Duodenal mucosa (tissue), 2 donors: Measurements from ENCODE around the gene RCSD1.
A peak's percentile ranks its signal among the peaks of the same experiment; 100 is the strongest.

Source experiments
- H3K27ac ChIP-seq: one replicate; pipeline ENCODE4 v1.7.0; 2013; ENCODE audit warnings: low read depth, low read length
- H3K27me3 ChIP-seq, 2 donors: one replicate each; pipeline ENCODE4 v1.7.0; 2013; ENCODE audit warnings: low read length in 2 of 2, control low read depth in 1 of 2; ENCODE audit not compliant: insufficient read depth in 2 of 2, control insufficient read depth in 1 of 2
- H3K36me3 ChIP-seq, 2 donors: one replicate each; pipeline ENCODE4 v1.7.0; 2013; ENCODE audit warnings: low read length in 2 of 2, control low read depth in 1 of 2; ENCODE audit not compliant: insufficient read depth in 2 of 2, control insufficient read depth in 1 of 2
- H3K4me1 ChIP-seq, 2 donors: one replicate each; pipeline ENCODE4 v1.7.0; 2013; ENCODE audit warnings: low read length in 2 of 2, control low read depth in 1 of 2; ENCODE audit not compliant: insufficient read depth in 2 of 2, control insufficient read depth in 1 of 2
- H3K4me3 ChIP-seq, 2 donors: one replicate each; pipeline ENCODE4 v1.7.0; 2013; ENCODE audit warnings: low read length in 2 of 2, low read depth in 1 of 2
- H3K9ac ChIP-seq, 2 donors: one replicate each; pipeline ENCODE4 v1.7.0; 2013; ENCODE audit warnings: low read length in 2 of 2, low read depth in 1 of 2
- H3K9me3 ChIP-seq, 2 donors: one replicate each; pipeline ENCODE4 v1.7.0; 2013; ENCODE audit warnings: low read length in 2 of 2, control low read depth in 1 of 2; ENCODE audit not compliant: control insufficient read depth in 1 of 2

RCSD1 gene

GRCh38 chr1:167675440-167675839 lies 45.4 kb downstream of the RCSD1 start:
- Histone ChIP-seq H3K9ac (no peak overlapping the region), H3K4me1 (peaks cover 4 to 5% of the 10 kb centered on the region in 2 donors), H3K4me3 (no peak overlapping the region), H3K9me3 (no peaks in the 10 kb centered on the region), H3K36me3 (peaks cover 0 to 11% of the 10 kb centered on the region in 2 donors), H3K27ac (no peak overlapping the region), H3K27me3 (no peaks in the 10 kb centered on the region)

GRCh38 chr1:167676205-167676915 lies 46.3 kb downstream of the RCSD1 start:
- no peaks in the 10 kb centered on the region for H3K27me3 ChIP-seq
- H3K9me3 ChIP-seq = no peaks in the 10 kb centered on the region
- H3K36me3 ChIP-seq = peaks cover 0 to 16% of the 10 kb centered on the region in 2 donors
- H3K9ac ChIP-seq = no peak overlapping the region
- no peak overlapping the region for H3K4me3 ChIP-seq
- H3K27ac ChIP-seq = no peak overlapping the region
- peaks cover 12 to 13% of the 10 kb centered on the region in 2 donors for H3K4me1 ChIP-seq

DNA sequence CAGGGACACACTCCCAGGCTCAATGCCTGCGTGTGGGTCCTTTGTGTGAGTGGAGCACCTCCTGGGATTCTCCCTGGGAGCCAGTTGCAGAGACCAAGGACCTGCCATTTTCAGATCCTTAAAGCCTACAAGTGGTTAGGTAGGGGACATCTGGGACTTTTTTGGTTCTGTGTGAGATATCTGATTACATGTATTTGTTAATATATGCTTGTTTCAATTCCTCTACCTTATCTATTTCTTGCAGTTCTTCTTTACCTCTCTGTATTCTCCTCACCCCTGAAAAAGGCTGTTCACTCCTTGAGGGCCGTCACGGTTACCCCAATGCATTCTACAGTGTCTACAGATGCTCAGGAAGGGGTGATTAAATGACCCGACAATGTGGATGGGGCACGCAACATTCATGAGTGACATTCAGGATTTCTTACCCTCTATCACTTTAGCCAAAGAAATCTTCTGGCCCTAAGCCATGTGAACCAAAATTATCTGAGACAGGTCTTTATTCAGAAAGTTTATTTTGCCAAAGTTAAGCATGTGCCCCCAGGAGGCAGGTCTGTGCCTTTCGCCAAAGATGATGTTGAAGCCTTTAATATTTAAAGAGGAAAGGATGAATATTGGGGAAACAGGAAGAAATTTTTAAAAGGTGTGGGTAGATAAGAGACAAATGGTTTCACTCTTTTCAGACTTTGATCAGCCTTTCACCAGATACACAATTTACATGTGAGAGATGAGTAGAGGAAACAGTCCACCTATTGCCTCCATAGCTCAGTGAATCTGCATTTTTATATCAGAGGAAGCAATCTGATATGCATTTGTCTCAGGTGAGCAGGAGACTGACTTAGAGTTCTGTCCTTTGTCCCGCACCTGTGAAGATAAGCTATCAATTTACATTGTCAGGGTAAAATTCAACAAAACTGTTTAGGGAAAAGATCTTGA lies 47.1 kb downstream of the RCSD1 start:
- Histone ChIP-seq H3K27me3 (no peaks in the 10 kb centered on the region), H3K9ac (no peak overlapping the region), H3K36me3 (peaks cover 0 to 16% of the 10 kb centered on the region in 2 donors), H3K4me1 (peaks cover 12 to 17% of the 10 kb centered on the region in 2 donors), H3K4me3 (no peak overlapping the region), H3K9me3 (no peaks in the 10 kb centered on the region), H3K27ac (no peak overlapping the region)

GRCh38 chr1:167678422-167678821 lies 48.4 kb downstream of the RCSD1 start:
- Histone ChIP-seq H3K9ac (no peak overlapping the region), H3K27ac (no peak overlapping the region), H3K36me3 (peaks cover 0 to 14% of the 10 kb centered on the region in 2 donors), H3K4me3 (no peak overlapping the region), H3K9me3 (no peaks in the 10 kb centered on the region), H3K27me3 (no peaks in the 10 kb centered on the region), H3K4me1 (peaks cover 14 to 17% of the 10 kb centered on the region in 2 donors)

DNA sequence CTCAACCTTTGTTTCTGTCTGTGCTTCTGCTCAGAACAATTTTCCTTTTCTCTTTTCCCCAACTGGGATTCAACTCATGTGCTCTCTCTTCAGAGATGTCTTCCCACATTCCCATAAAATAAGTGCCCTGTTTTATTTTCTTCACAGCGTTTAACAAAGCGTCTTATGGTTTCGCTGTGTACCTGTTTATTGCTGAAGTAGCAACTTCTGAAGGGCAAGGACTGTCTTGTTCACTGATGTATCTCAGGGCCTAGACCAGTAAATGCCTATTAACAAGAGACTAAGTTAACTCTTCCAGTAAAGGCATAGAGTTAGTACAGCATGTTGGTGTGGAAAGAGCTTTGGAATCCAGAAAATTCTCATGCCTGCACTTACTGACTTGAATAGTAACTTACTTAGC lies 48.8 kb downstream of the RCSD1 start:
- H3K27ac ChIP-seq = no peak overlapping the region
- H3K4me1 ChIP-seq = peaks cover 16 to 17% of the 10 kb centered on the region in 2 donors
- H3K36me3 ChIP-seq = peaks cover 0 to 10% of the 10 kb centered on the region in 2 donors
- no peak overlapping the region for H3K9ac ChIP-seq
- H3K9me3 ChIP-seq = no peaks in the 10 kb centered on the region
- no peak overlapping the region for H3K4me3 ChIP-seq
- no peaks in the 10 kb centered on the region for H3K27me3 ChIP-seq

- Histone ChIP-seq H3K4me1 (peaks cover 16 to 17% of the 10 kb centered on the region in 2 donors), H3K36me3 (peaks cover 0 to 11% of the 10 kb centered on the region in 2 donors)
These were observed 49.7 kb downstream of the RCSD1 start for GRCh38 chr1:167679714-167680113.

DNA sequence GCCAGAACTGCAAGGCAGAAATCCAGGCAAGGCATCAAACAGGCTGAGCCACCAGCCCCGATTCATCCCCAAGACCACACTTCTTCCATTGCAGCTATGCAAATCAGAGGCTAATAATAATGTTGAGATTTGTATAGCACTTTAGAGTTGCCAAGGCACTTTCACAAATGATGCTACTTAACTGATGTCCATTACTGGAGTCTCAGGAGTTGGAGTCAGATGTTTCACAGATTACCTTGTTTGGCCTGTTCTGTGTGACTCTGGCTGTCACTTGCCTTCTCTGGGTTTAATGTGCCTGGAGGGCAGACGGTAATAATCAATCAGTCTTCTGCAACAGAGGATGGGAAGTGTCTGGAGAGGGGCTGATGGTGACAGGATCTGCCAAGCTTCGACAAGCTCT lies 51.0 kb downstream of the RCSD1 start:
- peaks cover 0 to 16% of the 10 kb centered on the region in 2 donors for H3K36me3 ChIP-seq
- peaks cover 16 to 17% of the 10 kb centered on the region in 2 donors for H3K4me1 ChIP-seq
- H3K9ac ChIP-seq = peak overlapping the region in 1 of 2 donors; percentile 25
- H3K9me3 ChIP-seq = no peaks in the 10 kb centered on the region
- no peak overlapping the region for H3K4me3 ChIP-seq
- H3K27me3 ChIP-seq = no peaks in the 10 kb centered on the region
- H3K27ac ChIP-seq = no peak overlapping the region

More at GRCh38 chr1:167679714-167680113, 49.7 kb downstream of the RCSD1 start:
- Histone ChIP-seq H3K9ac (no peak overlapping the region), H3K27ac (no peak overlapping the region), H3K9me3 (no peaks in the 10 kb centered on the region), H3K27me3 (no peaks in the 10 kb centered on the region), H3K4me3 (no peak overlapping the region)

- H3K27ac ChIP-seq = no peak overlapping the region
- no peaks in the 10 kb centered on the region for H3K27me3 ChIP-seq
- no peak overlapping the region for H3K4me3 ChIP-seq
- H3K36me3 ChIP-seq = peaks cover 0 to 17% of the 10 kb centered on the region in 2 donors
- H3K9ac ChIP-seq = no peak overlapping the region
- peaks cover 16 to 17% of the 10 kb centered on the region in 2 donors for H3K4me1 ChIP-seq
- no peaks in the 10 kb centered on the region for H3K9me3 ChIP-seq
These were observed 51.5 kb downstream of the RCSD1 start for GRCh38 chr1:167681451-167682098.

DNA sequence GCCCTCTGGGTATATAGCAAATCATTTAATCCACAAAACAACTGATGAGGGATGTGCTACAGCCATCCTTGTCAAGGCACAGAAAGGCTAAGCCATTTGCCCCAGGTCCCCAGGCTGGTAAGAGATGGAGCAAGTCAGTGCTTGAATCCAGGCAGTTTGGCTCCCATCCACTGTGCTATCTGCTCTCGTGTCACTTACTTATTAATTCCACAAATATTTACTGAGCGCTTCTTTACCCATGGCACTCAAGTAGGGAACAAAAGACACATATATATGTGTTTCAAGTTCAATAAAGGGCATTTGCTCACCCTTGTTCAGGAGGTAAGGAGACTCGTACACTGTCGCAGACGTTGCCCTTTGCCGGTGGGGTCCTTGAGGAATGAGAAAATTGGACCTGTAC lies 53.2 kb downstream of the RCSD1 start:
- Histone ChIP-seq H3K9me3 (no peaks in the 10 kb centered on the region), H3K27ac (no peak overlapping the region), H3K9ac (no peak overlapping the region), H3K4me3 (no peak overlapping the region), H3K4me1 (peaks cover 15 to 16% of the 10 kb centered on the region in 2 donors), H3K27me3 (no peaks in the 10 kb centered on the region), H3K36me3 (peaks cover 0 to 17% of the 10 kb centered on the region in 2 donors)
